D341Med (cell line): Measurements from ENCODE around the gene SPDEF.

ENCODE experiments used
- DNase-seq: peaks from one replicate; pipeline ENCODE4 v3.0.0; 2012; ENCODE audit warnings: low spot score

SPDEF gene

GRCh38 chr6:34583861-34584604 is 27.9 kb upstream of the SPDEF start:
- DNase-seq: no peak

DNA sequence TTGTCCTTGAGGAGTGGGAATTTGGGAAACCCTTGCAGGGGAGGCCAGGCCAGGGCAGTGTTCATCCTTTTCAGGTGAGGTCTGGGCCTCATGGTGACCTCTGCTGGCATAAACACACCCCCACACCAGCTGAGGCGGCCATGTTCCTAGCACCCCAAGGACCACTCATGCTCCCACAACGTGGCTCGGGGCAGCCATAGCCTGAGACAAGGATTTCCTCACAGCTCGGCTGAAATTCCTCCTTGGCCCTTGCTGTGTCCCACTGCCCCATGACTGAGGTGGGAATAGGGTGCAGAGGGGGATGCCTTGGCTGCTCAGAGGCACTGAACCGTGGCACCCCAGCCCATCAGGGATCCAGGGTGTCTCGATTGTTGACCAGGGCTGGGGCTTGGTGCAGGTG is 27.3 kb upstream of the SPDEF start:
- DNase-seq: no peak

DNA sequence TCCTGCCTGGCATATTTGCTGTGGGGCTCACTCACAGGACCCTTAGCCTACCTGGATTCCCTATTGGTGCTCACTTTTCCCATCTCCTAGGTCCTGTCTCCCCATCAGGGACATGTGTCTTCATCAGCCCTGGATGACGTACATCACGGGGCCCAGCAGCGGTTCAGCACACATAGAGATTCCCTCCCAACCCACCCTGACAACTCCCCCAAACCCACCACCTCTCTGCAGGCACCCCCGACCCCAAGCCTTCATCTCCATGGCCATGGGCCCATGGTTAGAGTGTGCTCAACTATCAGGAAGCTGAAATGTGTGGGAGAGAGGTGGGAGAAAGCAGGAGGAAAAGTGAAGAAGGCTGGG is 25.4 kb upstream of the SPDEF start:
- no peak for DNase-seq

- DNase-seq: no peak
Measured at GRCh38 chr6:34580707-34581560, 24.8 kb upstream of the SPDEF start.

DNA sequence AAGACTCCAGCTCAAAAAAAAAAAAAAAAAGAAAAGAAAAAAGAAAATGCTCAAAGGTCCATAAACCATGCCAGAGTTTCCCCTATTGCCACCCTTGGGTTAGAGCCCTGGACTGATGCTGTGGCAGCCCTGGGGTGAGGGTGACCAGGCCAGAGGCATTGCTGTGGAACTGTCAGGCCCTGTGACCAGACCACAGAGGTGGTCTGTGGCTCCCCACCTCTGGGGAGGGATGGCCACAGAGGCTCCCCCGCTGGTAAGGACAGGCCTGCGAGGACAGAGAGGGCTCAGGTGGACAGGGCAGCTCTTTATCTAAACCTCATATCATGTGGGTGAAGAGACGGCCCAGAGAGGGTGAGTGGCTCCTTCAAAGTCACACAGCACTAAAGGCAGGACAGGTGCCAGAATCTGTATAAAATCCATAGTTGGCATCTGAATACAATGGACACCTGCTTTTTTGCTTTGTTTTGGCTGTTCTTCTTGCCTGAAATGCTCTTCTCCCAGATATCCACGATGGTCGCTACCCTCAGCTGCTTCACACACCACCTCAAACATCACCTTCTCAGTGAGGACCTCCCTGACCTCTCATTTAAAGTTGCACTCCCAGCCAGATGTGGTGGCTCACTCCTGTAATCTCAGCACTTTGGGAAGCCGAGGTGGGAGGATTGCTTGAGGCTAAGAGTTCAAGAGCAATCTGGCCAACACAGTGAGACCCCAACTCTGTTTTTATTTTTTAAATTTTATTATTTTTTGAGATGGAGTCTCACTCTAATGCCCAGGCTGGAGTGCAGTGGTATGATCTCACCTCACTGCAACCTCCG is 22.5 kb upstream of the SPDEF start:
- no peak for DNase-seq

GRCh38 chr6:34576286-34576955 is 20.3 kb upstream of the SPDEF start:
- no peak for DNase-seq

GRCh38 chr6:34575326-34575725 is 19.2 kb upstream of the SPDEF start:
- no peak for DNase-seq

DNA sequence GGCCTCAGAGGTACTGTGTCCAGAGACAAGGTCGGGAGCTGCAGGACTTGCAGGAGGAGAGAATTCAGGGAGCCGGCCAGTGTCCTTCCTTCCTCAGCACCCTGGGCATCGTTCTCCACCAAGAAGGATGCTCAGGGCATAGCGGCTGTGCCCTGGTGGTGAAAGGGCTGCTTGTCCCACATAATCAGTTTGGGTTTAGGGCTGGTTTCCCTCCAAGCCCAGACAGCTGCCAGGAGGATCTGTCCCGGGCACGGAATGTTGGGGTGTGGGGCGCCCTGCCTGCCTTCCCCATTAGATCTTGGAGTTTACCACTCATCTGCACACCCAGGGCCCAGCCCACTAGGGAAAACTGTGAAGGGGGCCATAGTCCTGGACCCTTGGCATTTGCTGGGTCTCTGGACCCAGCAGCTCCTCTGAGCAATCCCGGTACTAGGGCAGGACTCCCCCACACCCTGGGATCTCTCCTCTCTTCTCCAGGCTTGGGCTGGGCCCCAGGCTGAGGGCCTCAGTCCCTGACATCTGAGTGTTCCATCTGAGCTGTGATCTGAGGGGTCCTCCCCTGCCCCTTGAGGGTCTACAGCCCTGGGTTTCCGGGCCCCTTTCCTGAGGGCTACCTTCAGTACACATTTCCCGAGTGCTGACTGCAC is 18.6 kb upstream of the SPDEF start:
- no peak for DNase-seq

GRCh38 chr6:34573567-34574183 is 17.5 kb upstream of the SPDEF start:
- DNase-seq: no peak

DNA sequence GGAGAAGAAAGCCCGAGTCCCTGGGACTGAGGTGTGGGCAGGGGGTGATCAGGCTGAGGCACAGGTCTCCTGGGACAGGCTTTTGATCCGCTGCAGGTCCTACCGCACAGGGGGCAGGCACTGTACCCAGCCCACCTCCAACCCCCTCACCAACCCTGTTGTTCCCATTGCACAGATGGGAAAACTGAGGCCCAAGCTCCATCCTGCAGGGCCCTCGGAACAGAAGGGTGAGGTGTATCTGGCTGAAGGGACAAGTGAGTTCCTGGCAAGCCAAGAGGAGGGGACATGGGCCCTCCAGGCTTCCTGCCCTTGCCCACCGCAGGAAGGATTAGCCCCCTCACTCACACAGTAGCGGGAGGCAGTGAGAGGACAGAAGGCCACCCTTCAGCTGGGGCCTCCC is 16.5 kb upstream of the SPDEF start:
- no peak for DNase-seq

DNA sequence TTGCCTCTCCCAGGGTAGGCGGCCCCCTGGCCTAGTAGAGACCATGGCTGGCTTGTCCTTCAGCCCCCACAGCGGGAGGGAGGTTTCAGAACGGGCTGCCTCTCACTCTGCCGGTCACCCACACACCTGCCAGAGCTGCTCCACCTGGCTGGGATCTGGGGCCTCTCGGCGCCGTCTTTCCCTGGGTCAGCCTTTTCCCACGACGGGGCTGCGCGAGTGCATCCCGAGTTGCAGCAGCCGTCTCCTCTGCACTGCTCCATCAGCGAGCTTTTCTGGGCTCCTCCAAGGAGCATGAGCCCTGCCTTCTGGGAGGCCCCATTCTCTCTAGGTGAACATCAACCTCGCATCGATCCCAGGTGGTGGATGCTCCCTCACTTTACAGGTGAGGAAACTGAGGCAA is 15.9 kb upstream of the SPDEF start:
- no peak for DNase-seq

DNA sequence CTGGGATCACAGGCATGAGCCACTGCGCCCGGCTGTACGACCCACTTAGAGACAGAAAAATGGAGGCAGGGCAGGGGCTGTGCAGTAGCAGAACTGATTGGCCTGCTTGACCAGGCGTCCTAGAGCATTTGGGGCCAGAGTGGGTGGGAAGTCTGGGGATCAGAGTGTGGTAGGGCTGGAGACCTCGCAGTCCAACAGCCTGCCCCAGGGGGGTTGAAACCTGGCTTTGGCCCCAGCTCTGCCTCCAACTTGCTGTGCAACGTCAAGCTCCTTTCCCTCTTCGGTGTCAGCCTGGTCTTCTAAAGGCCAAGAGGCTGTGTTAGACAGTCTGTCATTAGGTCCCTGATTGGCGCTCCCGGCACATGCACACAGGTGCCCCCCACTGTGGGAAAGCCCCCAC is 15.3 kb upstream of the SPDEF start:
- DNase-seq: no peak

DNA sequence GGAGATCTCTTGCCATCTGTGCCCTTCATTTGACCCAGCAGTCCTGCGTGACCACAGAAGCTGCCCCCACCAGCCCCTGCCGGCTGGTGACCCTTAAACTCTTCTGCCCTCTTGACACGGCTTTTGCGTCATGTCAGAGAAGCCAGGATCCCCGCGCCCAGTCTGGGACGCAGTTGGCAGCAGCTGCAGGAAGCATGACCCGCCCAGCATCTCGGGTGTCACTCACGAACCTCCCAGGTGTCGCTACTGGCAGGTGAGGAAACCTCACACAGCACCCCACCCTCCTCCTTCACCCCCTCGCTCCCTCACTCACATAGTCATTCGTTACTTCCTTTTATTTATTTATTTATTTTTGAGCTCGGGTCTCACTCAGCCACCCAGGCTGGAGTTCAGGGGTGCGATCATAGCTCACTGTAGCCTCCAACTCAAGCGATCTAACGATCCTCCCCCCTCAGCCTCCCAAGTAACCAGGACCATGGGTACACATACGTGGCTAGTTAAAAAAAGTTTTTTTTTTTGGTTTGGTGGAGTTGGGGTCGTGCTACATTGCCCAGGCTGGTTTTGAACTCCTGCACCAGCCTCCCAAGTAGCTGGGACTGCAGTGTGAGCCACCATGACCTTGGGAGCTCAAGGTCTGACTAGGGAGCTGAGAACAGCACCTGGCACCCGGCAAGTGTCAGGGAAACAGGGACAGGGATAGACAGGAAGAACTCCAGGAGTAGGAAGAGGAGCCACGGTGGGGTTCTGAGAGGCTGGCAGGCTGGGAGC is 14.1 kb upstream of the SPDEF start:
- DNase-seq: no peak

DNA sequence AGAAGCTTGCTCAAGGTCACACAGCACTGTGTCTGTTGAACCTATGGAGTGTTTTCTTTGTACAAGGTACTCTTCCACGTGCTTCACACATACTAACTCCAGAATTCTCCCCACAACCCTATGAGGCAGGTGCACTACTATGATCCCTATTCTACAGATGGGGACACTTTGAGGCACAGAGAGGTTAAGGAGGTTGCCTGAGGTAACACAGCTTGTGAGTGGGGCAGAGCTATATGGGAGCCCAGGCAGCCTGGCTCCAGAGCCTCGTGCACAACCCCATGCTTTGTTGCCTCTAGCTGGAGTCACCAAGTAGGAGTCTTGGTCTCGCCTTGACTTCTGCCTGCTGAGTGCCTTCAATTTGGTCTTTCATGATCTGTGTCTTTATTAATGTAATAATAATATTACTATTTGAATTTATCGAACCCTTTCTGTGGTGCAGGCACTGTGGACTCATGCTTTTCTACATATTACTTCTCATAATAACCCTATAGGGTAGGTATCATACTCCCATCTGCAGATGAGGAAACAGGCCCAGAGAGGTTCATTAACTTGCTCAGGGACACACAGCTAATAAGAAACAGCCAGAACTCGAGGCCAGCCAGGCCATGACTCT is 13.3 kb upstream of the SPDEF start:
- no peak for DNase-seq

DNA sequence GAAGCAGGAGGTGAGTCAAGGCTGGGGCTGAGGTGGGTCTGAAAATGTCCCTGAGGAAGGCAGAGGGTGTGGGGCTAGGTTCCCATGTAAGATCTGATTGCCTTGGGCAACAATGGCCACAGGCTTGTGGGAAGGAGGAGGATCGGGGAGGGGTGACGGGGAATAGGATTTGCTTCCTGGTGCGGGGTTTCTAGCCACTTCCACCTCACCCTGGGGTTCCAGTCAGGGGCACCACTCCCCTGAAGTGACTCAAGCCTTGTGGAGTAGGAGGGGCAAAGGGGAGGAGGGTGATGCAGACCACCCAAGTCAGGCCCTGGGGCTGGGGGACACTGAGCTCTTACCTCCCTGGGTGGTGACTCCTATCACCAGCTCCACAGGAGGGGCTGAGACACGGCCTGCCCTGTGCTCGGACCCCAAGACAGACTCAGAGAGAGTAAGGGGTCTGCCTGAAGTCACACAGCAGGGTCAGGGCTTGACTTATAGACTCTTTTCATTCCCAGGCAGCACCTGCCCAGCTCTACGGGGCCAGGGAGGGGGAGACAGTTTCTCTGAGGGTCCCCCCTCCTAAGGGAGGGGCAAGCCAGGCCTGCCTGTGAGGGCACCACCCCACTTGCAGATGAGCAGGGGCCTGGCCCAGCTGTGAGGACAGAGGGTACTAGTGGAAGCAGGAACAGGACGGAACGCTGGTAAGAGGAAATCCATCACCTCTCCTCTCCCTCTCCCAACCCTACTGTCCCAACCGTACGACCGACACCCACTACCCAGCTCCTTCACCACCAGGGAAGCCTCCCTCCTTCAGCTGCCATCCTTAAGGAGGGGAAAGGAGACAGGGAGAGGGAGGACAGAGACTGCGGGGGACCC is 12.4 kb upstream of the SPDEF start:
- no peak for DNase-seq

DNA sequence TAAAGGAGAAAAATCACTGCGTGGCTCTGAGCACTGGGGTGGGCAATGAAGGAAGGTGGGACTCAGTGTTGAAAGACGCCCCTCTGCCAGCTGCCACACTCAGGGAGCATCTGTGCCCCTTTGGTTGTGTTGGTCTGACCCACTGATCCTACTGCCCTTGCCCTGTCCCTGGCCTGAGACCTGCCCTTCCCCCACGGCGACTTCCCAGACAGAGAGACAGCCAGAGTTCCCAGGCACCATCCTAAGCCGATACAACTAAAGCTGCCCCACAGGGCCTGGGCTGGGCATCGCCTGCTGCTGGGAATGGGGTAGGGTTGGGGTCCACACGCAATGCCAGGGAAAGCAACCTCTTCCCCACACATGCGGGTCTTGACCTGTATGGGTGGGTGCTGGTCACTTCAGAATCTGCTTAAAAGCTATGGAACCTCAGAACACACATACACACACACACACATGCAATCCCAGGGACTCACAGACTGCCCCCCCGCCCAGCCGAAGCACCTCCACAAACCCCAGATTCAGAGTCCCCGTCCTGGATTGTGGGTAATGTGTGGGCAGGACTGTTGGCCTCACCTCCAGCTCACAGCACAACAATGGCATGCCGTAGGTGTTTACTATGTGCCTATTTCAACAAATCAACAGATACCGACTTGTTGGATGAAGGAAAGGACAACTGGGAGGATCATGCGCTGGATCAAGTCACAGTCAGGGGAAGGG is 10.9 kb upstream of the SPDEF start:
- no peak for DNase-seq

DNA sequence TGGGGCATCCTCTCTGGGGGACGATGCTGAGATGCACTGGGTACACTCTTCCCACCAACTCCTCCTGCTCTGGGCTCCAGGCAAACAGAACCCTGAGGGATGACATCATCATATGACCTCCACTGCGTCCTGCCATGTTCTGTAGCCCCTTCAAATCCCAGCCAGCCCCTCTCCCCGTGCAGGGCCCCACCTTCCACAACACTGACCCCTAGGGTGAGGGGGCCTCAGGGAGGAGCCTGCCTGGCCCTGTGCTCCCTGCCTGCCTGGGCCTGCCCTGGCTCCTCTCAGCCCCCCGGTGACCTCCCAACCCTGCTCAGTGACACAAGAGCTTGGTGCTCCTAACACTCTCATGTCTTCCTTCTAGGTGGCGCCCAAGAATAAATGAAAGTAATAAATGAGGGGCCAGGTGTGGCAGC is 9.6 kb upstream of the SPDEF start:
- no peak for DNase-seq

DNA sequence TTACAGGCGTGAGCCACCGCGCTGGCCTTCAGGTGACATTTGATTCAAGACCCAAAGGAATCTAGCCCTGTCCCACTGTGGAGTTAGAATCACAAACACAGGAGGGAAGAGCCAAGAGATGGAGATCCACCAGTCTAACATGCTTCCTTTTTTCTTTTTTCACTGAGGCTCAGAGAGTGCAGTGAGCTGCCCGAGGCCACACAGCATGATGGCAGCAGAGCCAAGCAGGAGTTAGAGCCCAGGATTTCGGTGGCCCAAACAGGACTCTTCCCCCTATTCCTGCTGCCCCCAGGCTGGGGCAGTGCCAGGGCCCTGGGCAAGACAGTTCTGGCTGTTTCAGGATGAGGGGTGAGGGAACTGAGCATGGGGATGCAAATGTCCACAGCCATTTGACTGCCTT is 8.1 kb upstream of the SPDEF start:
- DNase-seq: no peak
